ENCODE data around the gene IL1R2. TPM values are rescaled to one million over a fixed set of nuclear protein-coding genes. Genes with fewer than 3 reads are reported as not detected.

Gene IL1R2
- total and polyA plus RNA-seq, 2 of the 13 experiments (the other 11 are each of a cell fraction or from before 2014, with no cell fraction given), result 3.6 to 7.3 TPM

DNA sequence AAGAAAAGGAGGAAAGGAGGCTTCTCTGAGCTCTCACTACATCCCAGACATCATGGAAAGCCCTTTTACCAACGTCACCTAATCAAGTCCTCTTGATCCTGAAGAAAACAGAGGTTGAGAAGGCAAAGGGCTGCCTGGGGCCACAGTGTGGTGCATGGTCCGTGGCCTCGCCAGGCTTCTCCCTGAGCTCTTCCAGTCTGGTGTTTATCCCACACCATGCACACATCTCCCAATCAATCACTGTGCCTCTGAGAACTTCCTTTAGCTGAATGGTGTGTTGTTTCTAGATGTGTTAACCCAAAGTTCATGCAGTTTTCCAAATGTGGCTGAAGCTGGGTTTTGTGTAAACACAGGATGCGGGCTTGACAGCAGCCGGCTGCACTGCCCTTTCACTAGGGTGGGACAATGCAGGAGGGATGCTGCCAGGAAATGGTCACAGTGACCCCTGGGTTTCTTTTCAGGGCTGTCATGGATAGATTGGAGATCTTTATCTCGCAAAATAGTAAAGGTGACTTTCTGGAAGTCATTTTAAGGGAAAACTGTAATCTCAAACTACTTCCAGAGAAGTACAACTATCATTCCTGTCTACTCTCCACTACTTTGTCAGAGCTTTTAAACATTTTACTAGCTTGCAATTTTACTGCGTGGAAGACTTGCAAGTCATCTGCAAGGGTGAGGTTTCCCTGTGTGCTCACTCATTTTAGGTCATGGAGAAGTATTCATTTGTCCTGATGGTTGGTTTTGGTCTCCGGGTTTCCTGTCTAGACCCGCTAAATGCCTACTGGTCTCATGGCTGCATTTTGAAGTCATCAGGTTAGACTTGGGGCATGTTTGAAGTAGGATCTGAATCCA is 54.6 kb downstream of the IL1R2 start (continued):
- TF ChIP-seq, protein P1, sequence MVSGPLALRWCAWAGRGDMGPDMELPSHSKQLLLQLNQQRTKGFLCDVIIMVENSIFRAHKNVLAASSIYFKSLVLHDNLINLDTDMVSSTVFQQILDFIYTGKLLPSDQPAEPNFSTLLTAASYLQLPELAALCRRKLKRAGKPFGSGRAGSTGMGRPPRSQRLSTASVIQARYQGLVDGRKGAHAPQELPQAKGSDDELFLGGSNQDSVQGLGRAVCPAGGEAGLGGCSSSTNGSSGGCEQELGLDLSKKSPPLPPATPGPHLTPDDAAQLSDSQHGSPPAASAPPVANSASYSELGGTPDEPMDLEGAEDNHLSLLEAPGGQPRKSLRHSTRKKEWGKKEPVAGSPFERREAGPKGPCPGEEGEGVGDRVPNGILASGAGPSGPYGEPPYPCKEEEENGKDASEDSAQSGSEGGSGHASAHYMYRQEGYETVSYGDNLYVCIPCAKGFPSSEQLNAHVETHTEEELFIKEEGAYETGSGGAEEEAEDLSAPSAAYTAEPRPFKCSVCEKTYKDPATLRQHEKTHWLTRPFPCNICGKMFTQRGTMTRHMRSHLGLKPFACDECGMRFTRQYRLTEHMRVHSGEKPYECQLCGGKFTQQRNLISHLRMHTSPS (CRISPR knock-in tag; IDR thresholded peaks at IDR 0.05; ENCODE audit: low read depth), result peak; percentile 79
- TF ChIP-seq ERF (CRISPR knock-in tag; IDR thresholded peaks at IDR 0.05) (peak; percentile 99), ZNF3 (CRISPR knock-in tag; IDR thresholded peaks at IDR 0.05) (peak; percentile 69; the same call in 1 of the 2 replicates), KLF11 (CRISPR knock-in tag; IDR thresholded peaks at IDR 0.05) (peak; percentile 97), EP300 (IDR thresholded peaks at IDR 0.05; ENCODE audit: low read depth in 2 of 2, low read length in 2 of 2) (peak in 1 of 2 experiments; percentile 95; a peak in 2 of 4 replicates), EP300 (CRISPR knock-in tag; IDR thresholded peaks at IDR 0.05; ENCODE audit: borderline replicate concordance) (peak; percentile 98), ZSCAN22 (CRISPR knock-in tag; IDR thresholded peaks at IDR 0.05) (peak; percentile 81; the same call in 1 of the 2 replicates), AGO2 (optimal IDR thresholded peaks at IDR 0.05; ENCODE audit: low read depth, low read length) (no peak), MYC (CRISPR knock-in tag; IDR thresholded peaks at IDR 0.05; ENCODE audit: borderline replicate concordance) (peak; percentile 81; the same call in 1 of the 2 replicates), KMT2B (CRISPR knock-in tag; IDR thresholded peaks at IDR 0.05) (peak; percentile 83), NR2F2 (IDR thresholded peaks at IDR 0.05; ENCODE audit: borderline replicate concordance, low read depth) (peak; percentile 64; the same call in 1 of the 2 replicates), KDM4B (CRISPR knock-in tag; IDR thresholded peaks at IDR 0.05) (peak; percentile 83), RFX1 (IDR thresholded peaks at IDR 0.05) (no peak), KAT7 (CRISPR knock-in tag; IDR thresholded peaks at IDR 0.05; ENCODE audit: borderline replicate concordance) (peak; percentile 95), IRF2 (CRISPR knock-in tag; IDR thresholded peaks at IDR 0.05) (peak; percentile 98), ZNF329 (CRISPR knock-in tag; IDR thresholded peaks at IDR 0.05; ENCODE audit: low read depth) (no peak), TCF7 (IDR thresholded peaks at IDR 0.05; ENCODE audit: low read depth) (peak; percentile 89), FOXJ3 (CRISPR knock-in tag; IDR thresholded peaks at IDR 0.05; ENCODE audit: borderline replicate concordance) (peak; percentile 99), ZKSCAN1 (IDR thresholded peaks at IDR 0.05; ENCODE audit: low read length) (no peak), NFATC3 (CRISPR knock-in tag; IDR thresholded peaks at IDR 0.05) (no peak), SIX4 (CRISPR knock-in tag; IDR thresholded peaks at IDR 0.05) (peak; percentile 91), MIXL1 (CRISPR knock-in tag; IDR thresholded peaks at IDR 0.05) (peak; percentile 99), MEF2D (CRISPR knock-in tag; IDR thresholded peaks at IDR 0.05) (peak; percentile 98), ZNF251 (CRISPR knock-in tag; IDR thresholded peaks at IDR 0.05) (no peak)
- TF ChIP-seq, protein P2, sequence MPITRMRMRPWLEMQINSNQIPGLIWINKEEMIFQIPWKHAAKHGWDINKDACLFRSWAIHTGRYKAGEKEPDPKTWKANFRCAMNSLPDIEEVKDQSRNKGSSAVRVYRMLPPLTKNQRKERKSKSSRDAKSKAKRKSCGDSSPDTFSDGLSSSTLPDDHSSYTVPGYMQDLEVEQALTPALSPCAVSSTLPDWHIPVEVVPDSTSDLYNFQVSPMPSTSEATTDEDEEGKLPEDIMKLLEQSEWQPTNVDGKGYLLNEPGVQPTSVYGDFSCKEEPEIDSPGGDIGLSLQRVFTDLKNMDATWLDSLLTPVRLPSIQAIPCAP (CRISPR knock-in tag; IDR thresholded peaks at IDR 0.05; ENCODE audit: low read depth), result peak; percentile 78
- TF ChIP-seq, protein P3, sequence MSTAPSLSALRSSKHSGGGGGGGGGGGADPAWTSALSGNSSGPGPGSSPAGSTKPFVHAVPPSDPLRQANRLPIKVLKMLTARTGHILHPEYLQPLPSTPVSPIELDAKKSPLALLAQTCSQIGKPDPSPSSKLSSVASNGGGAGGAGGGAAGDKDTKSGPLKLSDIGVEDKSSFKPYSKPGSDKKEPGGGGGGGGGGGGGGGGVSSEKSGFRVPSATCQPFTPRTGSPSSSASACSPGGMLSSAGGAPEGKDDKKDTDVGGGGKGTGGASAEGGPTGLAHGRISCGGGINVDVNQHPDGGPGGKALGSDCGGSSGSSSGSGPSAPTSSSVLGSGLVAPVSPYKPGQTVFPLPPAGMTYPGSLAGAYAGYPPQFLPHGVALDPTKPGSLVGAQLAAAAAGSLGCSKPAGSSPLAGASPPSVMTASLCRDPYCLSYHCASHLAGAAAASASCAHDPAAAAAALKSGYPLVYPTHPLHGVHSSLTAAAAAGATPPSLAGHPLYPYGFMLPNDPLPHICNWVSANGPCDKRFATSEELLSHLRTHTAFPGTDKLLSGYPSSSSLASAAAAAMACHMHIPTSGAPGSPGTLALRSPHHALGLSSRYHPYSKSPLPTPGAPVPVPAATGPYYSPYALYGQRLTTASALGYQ (CRISPR knock-in tag; IDR thresholded peaks at IDR 0.05), result peak; percentile 95
- TF ChIP-seq, protein P4, sequence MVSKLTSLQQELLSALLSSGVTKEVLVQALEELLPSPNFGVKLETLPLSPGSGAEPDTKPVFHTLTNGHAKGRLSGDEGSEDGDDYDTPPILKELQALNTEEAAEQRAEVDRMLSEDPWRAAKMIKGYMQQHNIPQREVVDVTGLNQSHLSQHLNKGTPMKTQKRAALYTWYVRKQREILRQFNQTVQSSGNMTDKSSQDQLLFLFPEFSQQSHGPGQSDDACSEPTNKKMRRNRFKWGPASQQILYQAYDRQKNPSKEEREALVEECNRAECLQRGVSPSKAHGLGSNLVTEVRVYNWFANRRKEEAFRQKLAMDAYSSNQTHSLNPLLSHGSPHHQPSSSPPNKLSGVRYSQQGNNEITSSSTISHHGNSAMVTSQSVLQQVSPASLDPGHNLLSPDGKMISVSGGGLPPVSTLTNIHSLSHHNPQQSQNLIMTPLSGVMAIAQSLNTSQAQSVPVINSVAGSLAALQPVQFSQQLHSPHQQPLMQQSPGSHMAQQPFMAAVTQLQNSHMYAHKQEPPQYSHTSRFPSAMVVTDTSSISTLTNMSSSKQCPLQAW (CRISPR knock-in tag; IDR thresholded peaks at IDR 0.05), result peak; percentile 99
